ENCODE results near the gene FSD1. TPM values are rescaled to one million over a fixed set of nuclear protein-coding genes. Genes with fewer than 3 reads are reported as not detected.

The FSD1 gene
- total and polyA plus RNA-seq, 10 of the 15 experiments (the other 5 are each of a cell fraction or from before 2014, with no cell fraction given) = 0.15 to 5.1 (median 4.0) TPM; not detected in 1

DNA sequence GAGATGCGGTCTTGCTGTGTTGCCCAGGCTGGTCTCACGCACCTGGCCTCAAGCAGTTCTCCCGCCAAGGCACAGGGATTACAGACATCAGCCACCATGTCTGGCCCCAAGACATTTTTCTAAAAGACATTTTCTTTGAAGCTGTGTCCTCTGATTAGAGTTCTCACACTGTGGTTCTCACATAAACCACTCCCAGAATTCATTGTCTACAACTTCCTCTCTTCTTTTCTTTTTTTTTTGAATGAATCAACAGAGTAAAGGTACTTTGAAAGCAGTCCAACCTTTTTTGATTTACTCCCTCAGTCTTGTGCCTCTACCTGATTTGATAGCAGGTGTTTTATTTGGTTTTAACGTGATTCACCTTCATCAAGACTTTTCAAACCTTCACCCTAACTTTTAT lies 39.6 kb upstream of the FSD1 start (continued):
- TF ChIP-seq ZNF687 (IDR thresholded peaks at IDR 0.05) (0 out of 2 replicates have a peak, but pooled peaks have one; percentile 11), KAT2A (conservative IDR thresholded peaks at IDR 0.05; ENCODE audit: control insufficient read depth, low read depth, low read length) (no peak), EED (IDR thresholded peaks at IDR 0.05; ENCODE audit: low read depth) (no peak), IRF4 (IDR thresholded peaks at IDR 0.05; ENCODE audit: low read depth, low read length) (no peak), E4F1 (IDR thresholded peaks at IDR 0.05; ENCODE audit: borderline replicate concordance, partially characterized antibody) (no peak), SRF (IDR thresholded peaks at IDR 0.05; ENCODE audit: low read depth in 2 of 2, low read length in 2 of 2) (no peak), EGR1 (IDR thresholded peaks at IDR 0.05; ENCODE audit: borderline replicate concordance in 1 of 2, low read depth in 2 of 2, low read length in 2 of 2) (no peak), NFXL1 (IDR thresholded peaks at IDR 0.05; ENCODE audit: borderline replicate concordance) (no peak), WRNIP1 (IDR thresholded peaks at IDR 0.05; ENCODE audit: borderline replicate concordance, low read depth, low read length) (no peak), HSF1 (IDR thresholded peaks at IDR 0.05; ENCODE audit: low read depth, low read length) (no peak), SREBF1 (IDR thresholded peaks at IDR 0.05; ENCODE audit: low read length) (no peak), CHD4 (IDR thresholded peaks at IDR 0.05) (no peak), GATAD2B (conservative IDR thresholded peaks at IDR 0.05; ENCODE audit: low read depth) (no peak), NFYA (IDR thresholded peaks at IDR 0.05; ENCODE audit: borderline replicate concordance, low read depth, low read length) (no peak), NR2F1 (conservative IDR thresholded peaks at IDR 0.05) (no peak)
- TF ChIP-seq, protein P1, sequence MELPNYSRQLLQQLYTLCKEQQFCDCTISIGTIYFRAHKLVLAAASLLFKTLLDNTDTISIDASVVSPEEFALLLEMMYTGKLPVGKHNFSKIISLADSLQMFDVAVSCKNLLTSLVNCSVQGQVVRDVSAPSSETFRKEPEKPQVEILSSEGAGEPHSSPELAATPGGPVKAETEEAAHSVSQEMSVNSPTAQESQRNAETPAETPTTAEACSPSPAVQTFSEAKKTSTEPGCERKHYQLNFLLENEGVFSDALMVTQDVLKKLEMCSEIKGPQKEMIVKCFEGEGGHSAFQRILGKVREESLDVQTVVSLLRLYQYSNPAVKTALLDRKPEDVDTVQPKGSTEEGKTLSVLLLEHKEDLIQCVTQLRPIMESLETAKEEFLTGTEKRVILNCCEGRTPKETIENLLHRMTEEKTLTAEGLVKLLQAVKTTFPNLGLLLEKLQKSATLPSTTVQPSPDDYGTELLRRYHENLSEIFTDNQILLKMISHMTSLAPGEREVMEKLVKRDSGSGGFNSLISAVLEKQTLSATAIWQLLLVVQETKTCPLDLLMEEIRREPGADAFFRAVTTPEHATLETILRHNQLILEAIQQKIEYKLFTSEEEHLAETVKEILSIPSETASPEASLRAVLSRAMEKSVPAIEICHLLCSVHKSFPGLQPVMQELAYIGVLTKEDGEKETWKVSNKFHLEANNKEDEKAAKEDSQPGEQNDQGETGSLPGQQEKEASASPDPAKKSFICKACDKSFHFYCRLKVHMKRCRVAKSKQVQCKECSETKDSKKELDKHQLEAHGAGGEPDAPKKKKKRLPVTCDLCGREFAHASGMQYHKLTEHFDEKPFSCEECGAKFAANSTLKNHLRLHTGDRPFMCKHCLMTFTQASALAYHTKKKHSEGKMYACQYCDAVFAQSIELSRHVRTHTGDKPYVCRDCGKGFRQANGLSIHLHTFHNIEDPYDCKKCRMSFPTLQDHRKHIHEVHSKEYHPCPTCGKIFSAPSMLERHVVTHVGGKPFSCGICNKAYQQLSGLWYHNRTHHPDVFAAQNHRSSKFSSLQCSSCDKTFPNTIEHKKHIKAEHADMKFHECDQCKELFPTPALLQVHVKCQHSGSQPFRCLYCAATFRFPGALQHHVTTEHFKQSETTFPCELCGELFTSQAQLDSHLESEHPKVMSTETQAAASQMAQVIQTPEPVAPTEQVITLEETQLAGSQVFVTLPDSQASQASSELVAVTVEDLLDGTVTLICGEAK (IDR thresholded peaks at IDR 0.05; ENCODE audit: borderline replicate concordance) = no peak
- TF ChIP-seq, protein P2, sequence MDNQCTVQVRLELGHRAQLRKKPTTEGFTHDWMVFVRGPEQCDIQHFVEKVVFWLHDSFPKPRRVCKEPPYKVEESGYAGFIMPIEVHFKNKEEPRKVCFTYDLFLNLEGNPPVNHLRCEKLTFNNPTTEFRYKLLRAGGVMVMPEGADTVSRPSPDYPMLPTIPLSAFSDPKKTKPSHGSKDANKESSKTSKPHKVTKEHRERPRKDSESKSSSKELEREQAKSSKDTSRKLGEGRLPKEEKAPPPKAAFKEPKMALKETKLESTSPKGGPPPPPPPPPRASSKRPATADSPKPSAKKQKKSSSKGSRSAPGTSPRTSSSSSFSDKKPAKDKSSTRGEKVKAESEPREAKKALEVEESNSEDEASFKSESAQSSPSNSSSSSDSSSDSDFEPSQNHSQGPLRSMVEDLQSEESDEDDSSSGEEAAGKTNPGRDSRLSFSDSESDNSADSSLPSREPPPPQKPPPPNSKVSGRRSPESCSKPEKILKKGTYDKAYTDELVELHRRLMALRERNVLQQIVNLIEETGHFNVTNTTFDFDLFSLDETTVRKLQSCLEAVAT (IDR thresholded peaks at IDR 0.05) = no peak; the same call in 1 of the 2 replicates
